IMR-90 (cell line): ENCODE data around the gene VGF. TPM values are rescaled to one million over a fixed set of nuclear protein-coding genes. Genes with fewer than 3 reads are reported as not detected.

Experiments used
- ATAC-seq: fragments of 200-7000 bp; cut with Tn5 transposase; 2 replicates; pipeline ENCODE4 v1.9.1; 2020; ENCODE audit warnings: low read depth, mild to moderate bottlenecking, moderate library complexity
- BruUV-seq: library from RNA; stranded (reverse); fragments of 400-500 nt; replicated peaks from 2 replicates; lab custom pipeline; 2021; lab: Mats Ljungman, UMichigan
- CTCF ChIA-PET: fragments of 300-600 bp; formaldehyde crosslinking; extraction: SDS; loops from one replicate; lab custom pipeline; 2021; ENCODE audit warnings: antibody characterized with exemption; lab: Yijun Ruan, JAX
- POLR2A ChIA-PET: fragments of 300-600 bp; sonication (Branson Sonifier 250); formaldehyde crosslinking; loops from one replicate; lab custom pipeline; 2022; ENCODE audit warnings: antibody characterized with exemption; ENCODE audit not compliant: unreplicated experiment; lab: Charles Lee
- DNase-seq: peaks from one replicate; pipeline ENCODE4 v3.0.0; 2013
- H2AFZ ChIP-seq: replicated peaks from 2 replicates; pipeline ENCODE3; 2013; ENCODE audit warnings: low read length, mild to moderate bottlenecking; ENCODE audit not compliant: poor library complexity
- H2AK5ac ChIP-seq: 2 replicates; pipeline ENCODE4 v1.6.1; 2013; ENCODE audit warnings: low read depth, low read length, inconsistent platforms
- H2AK9ac ChIP-seq: replicated peaks from 2 replicates; pipeline ENCODE3; 2013; ENCODE audit warnings: mild to moderate bottlenecking, low read depth, low read length, moderate library complexity; ENCODE audit not compliant: poor library complexity
- H2BK120ac ChIP-seq: 2 replicates; pipeline ENCODE4 v1.6.1; 2013; ENCODE audit warnings: low read depth, low read length, inconsistent platforms
- H2BK15ac ChIP-seq: 3 replicates; pipeline ENCODE4 v1.6.1; 2013; ENCODE audit warnings: low read depth, low read length, inconsistent platforms
- H2BK20ac ChIP-seq: 2 replicates; pipeline ENCODE4 v1.6.1; 2013; ENCODE audit warnings: low read depth, mild to moderate bottlenecking, inconsistent platforms, low read length, moderate library complexity
- H2BK5ac ChIP-seq: 2 replicates; pipeline ENCODE4 v1.6.1; 2013; ENCODE audit warnings: mild to moderate bottlenecking, low read depth, low read length, inconsistent platforms; ENCODE audit not compliant: poor library complexity, severe bottlenecking
- H3K14ac ChIP-seq: replicated peaks from 2 replicates; pipeline ENCODE4 v1.6.1; 2013; ENCODE audit warnings: low read depth, low read length, inconsistent platforms
- H3K18ac ChIP-seq: 2 replicates; pipeline ENCODE4 v1.6.1; 2013; ENCODE audit warnings: low read depth, low read length, control low read depth
- H3K23ac ChIP-seq: 2 replicates; pipeline ENCODE4 v1.6.1; 2013; ENCODE audit warnings: low read depth, low read length, inconsistent platforms
- H3K27ac ChIP-seq: 2 replicates; pipeline ENCODE4 v1.5.1; 2013; ENCODE audit warnings: mild to moderate bottlenecking, control low read depth, low read length; ENCODE audit not compliant: insufficient read depth
- H3K27me3 ChIP-seq: 2 replicates; pipeline ENCODE4 v1.6.1; 2013; ENCODE audit warnings: low read length; ENCODE audit not compliant: control insufficient read depth, insufficient read depth
- H3K36me3 ChIP-seq: 2 replicates; pipeline ENCODE4 v1.6.1; 2013; ENCODE audit warnings: low read length, mixed read lengths; ENCODE audit not compliant: control insufficient read depth, insufficient read depth
- H3K4ac ChIP-seq: 2 replicates; pipeline ENCODE4 v1.6.1; 2013; ENCODE audit warnings: low read depth, low read length, inconsistent platforms
- H3K4me1 ChIP-seq: 2 replicates; pipeline ENCODE4 v1.6.1; 2013; ENCODE audit warnings: low read length, mixed read lengths; ENCODE audit not compliant: control insufficient read depth, insufficient read depth
- H3K4me2 ChIP-seq: 2 replicates; pipeline ENCODE4 v1.6.1; 2013; ENCODE audit warnings: low read depth, mild to moderate bottlenecking, control low read depth, low read length, moderate library complexity
- H3K4me3 ChIP-seq: 2 replicates; pipeline ENCODE4 v1.5.1; 2013; ENCODE audit warnings: low read depth, mild to moderate bottlenecking, control low read depth, low read length, moderate library complexity; ENCODE audit not compliant: insufficient read depth
- H3K56ac ChIP-seq: 2 replicates; pipeline ENCODE4 v1.6.1; 2013; ENCODE audit warnings: low read length, inconsistent platforms; ENCODE audit not compliant: insufficient read depth; ENCODE audit errors: extremely low read depth
- H3K79me1 ChIP-seq, 2 experiments: 2 replicates each; pipeline ENCODE4 v1.6.1; 2013; ENCODE audit warnings: low read length in 2 of 2, inconsistent platforms in 1 of 2, low read depth in 1 of 2
- H3K9ac ChIP-seq: 2 replicates; pipeline ENCODE4 v1.6.1; 2013; ENCODE audit warnings: low read depth, low read length, control low read depth
- H3K9me1 ChIP-seq: 2 replicates; pipeline ENCODE4 v1.6.1; 2013; ENCODE audit warnings: low read length, inconsistent platforms; ENCODE audit not compliant: insufficient read depth
- H3K9me3 ChIP-seq: 2 replicates; pipeline ENCODE4 v1.6.1; 2013; ENCODE audit warnings: low read length; ENCODE audit not compliant: control insufficient read depth, insufficient read depth
- H4K20me1 ChIP-seq: 2 replicates; pipeline ENCODE4 v1.6.1; 2013; ENCODE audit warnings: low read length, inconsistent platforms; ENCODE audit not compliant: insufficient read depth
- H4K5ac ChIP-seq: 2 replicates; pipeline ENCODE4 v1.6.1; 2013; ENCODE audit warnings: mild to moderate bottlenecking, low read depth, low read length, control low read depth
- H4K8ac ChIP-seq, 2 experiments: 2 replicates each; pipeline ENCODE4 v1.6.1; 2013; ENCODE audit warnings: low read depth in 2 of 2, low read length in 2 of 2, control low read depth in 1 of 2, inconsistent platforms in 1 of 2
- H4K91ac ChIP-seq: 2 replicates; pipeline ENCODE4 v1.6.1; 2013; ENCODE audit warnings: low read depth, low read length, inconsistent platforms; ENCODE audit not compliant: insufficient read depth
- BHLHE40 ChIP-seq: fragments of 150-350 bp; IDR thresholded peaks from 2 replicates; pipeline ENCODE4 v1.6.1; 2016; ENCODE audit warnings: mild to moderate bottlenecking, low read depth, low read length
- CEBPB ChIP-seq: IDR thresholded peaks from 2 replicates; pipeline ENCODE4 v1.6.1; 2012; ENCODE audit warnings: low read depth, low read length, improper control_type of control experiment
- ELK1 ChIP-seq: fragments of 150-350 bp; IDR thresholded peaks from 2 replicates; pipeline ENCODE4 v1.6.1; 2016; ENCODE audit warnings: low read depth, mild to moderate bottlenecking, low read length, moderate library complexity, borderline replicate concordance
- MXI1 ChIP-seq: IDR thresholded peaks from 2 replicates; pipeline ENCODE4 v1.6.1; 2012; ENCODE audit warnings: low read depth, mild to moderate bottlenecking, low read length, moderate library complexity, borderline replicate concordance
- NFE2L2 ChIP-seq: fragments of 150-350 bp; IDR thresholded peaks from 2 replicates; pipeline ENCODE4 v1.6.1; 2016; ENCODE audit warnings: low read depth, mild to moderate bottlenecking, low read length
- POLR2A ChIP-seq: IDR thresholded peaks from 2 replicates; pipeline ENCODE4 v1.6.1; 2012; ENCODE audit warnings: mild to moderate bottlenecking, low read depth, low read length
- RFX5 ChIP-seq: IDR thresholded peaks from 2 replicates; pipeline ENCODE4 v1.8.0; 2012; ENCODE audit warnings: low read depth, mild to moderate bottlenecking, low read length, moderate library complexity
- SMC3 ChIP-seq: fragments of 150-350 bp; IDR thresholded peaks from 2 replicates; pipeline ENCODE4 v1.6.1; 2016; ENCODE audit warnings: low read depth, mild to moderate bottlenecking, antibody characterized with exemption, low read length, moderate library complexity
- USF2 ChIP-seq: fragments of 150-350 bp; IDR thresholded peaks from 2 replicates; pipeline ENCODE4 v1.6.1; 2017; ENCODE audit warnings: mild to moderate bottlenecking, antibody characterized with exemption, low read length, low read depth
- WGBS, 2 experiments: methylation state at CpG; one replicate each; pipeline versions ENCODE4 v1.1.5 to v1.1.7; 2013; ENCODE audit warnings: missing lambda C conversion rate in 2 of 2; ENCODE audit not compliant: insufficient read length in 1 of 2; ENCODE audit errors: extremely low coverage in 2 of 2; 5-methylcytosine and 5-hydroxymethylcytosine counted together
- dilution Hi-C: fragments of 300-500 bp; cut with HindIII; formaldehyde crosslinking; loops from one replicate; pipeline ENCODE4 v1.14.3; 2018; ENCODE audit warnings: low sequenced_read_pairs; ENCODE audit not compliant: unreplicated experiment
- in situ Hi-C: fragments of 300-500 bp; cut with MboI; formaldehyde crosslinking; loops from 3 replicates; pipeline ENCODE4 v1.14.3; 2019; ENCODE audit warnings: low sequenced_read_pairs, inconsistent platforms, mixed read lengths
- intact Hi-C: fragments of 100-400 bp; cut with micrococcal nuclease; formaldehyde crosslinking; loops from 2 replicates; pipeline ENCODE4 v1.10.0; 2022
- polyA plus RNA-seq, 3 experiments: library from polyadenylated mRNA; depleted of rRNA; stranded (reverse); fragments of >200 nt; gene quantifications; 2 replicates each; pipeline ENCODE4 v1.2.3, GENCODE V29; 2012; ENCODE audit warnings: low replicate concordance in 1 of 3
- total RNA-seq: library from RNA; depleted of rRNA; stranded (reverse); fragments of >200 nt; gene quantifications from 2 replicates; pipeline ENCODE4 v1.2.3, GENCODE V29; 2012

VGF gene
- total and polyA plus RNA-seq, 2 of the 4 experiments (the other 2 are of a cell fraction), result 0.18 to 0.50 TPM

- Histone ChIP-seq H3K27ac (no peak overlapping the region), H3K9me3 (no peaks in the 10 kb centered on the region), H3K79me1 (no peaks in the 10 kb centered on the region), H3K9me1 (no peaks in the 10 kb centered on the region), H3K4me1 (no peaks in the 10 kb centered on the region), H2AK5ac (no peak overlapping the region), H3K4me3 (no peak overlapping the region), H3K4me2 (no peak overlapping the region), H4K8ac (no peak overlapping the region), H4K91ac (no peak overlapping the region), H3K36me3 (peaks cover 45% of the 10 kb centered on the region), H3K27me3 (peaks cover 14% of the 10 kb centered on the region), H3K9ac (no peak overlapping the region), H3K18ac (no peak overlapping the region), H2BK5ac (no peak overlapping the region), H2AFZ (no peak overlapping the region), H3K56ac (no peak overlapping the region), H3K4ac (no peak overlapping the region), H4K5ac (no peak overlapping the region), H2BK120ac (no peak overlapping the region), H4K20me1 (no peaks in the 10 kb centered on the region; the same call in 1 of the 2 replicates), H2BK15ac (no peak overlapping the region), H2AK9ac (no peak overlapping the region), H2BK20ac (no peak overlapping the region), H3K14ac (no peak overlapping the region), H3K23ac (no peak overlapping the region)
- TF ChIP-seq RFX5 (no peak), MXI1 (no peak), SMC3 (no peak), CEBPB (no peak), BHLHE40 (no peak), USF2 (no peak), ELK1 (no peak), POLR2A (no peak), NFE2L2 (no peak)
- 88% methylated on average over 8 of the region's 17 CpGs; no CpG with 5 or more reads in 1 of the 2 experiments for WGBS, 2 experiments
- no peak for DNase-seq
- no peak for ATAC-seq
- in situ Hi-C loops, result no loop called here
- BruUV-seq, result no TSS peak
- intact Hi-C loops, result no loop called here
- CTCF ChIA-PET, result interaction anchor here (0.6 to 1.1 kb wide), 2 partner anchors 14 to 56 kb away, joined by 3 read pairs; no protein-coding TSS in a partner anchor
- POLR2A ChIA-PET, result interaction anchor here (0.8 kb wide), 1 partner anchor 10 kb away, joined by 5 read pairs; the partner anchor contains the start of gene ZNHIT1
- dilution Hi-C loops, result no loop called here
Measured at GRCh38 chr7:101207459-101207858, 42.1 kb upstream of the VGF start.
